Calu3 (cell line): ENCODE results near the gene SLC27A6. TPM values are rescaled to one million over a fixed set of nuclear protein-coding genes. Genes with fewer than 3 reads are reported as not detected.

ENCODE experiments used
- BruUV-seq: library from RNA; stranded (reverse); fragments of 400-500 nt; replicated peaks from 2 replicates; lab custom pipeline; 2021; lab: Mats Ljungman, UMichigan
- CTCF ChIA-PET: fragments of 300-600 bp; sonication (Branson Sonifier 250); formaldehyde crosslinking; loops from one replicate; lab custom pipeline; 2022; ENCODE audit warnings: antibody characterized with exemption; lab: Charles Lee
- DNase-seq: peaks from one replicate; pipeline ENCODE4 v3.0.0; 2022
- H3K27ac Mint-ChIP-seq: one replicate; pipeline ENCODE4 v1.8.0; 2022; ENCODE audit warnings: mixed read lengths; ENCODE audit not compliant: unreplicated experiment
- H3K27me3 Mint-ChIP-seq: one replicate; pipeline ENCODE4 v1.8.0; 2022; ENCODE audit warnings: mixed read lengths; ENCODE audit not compliant: unreplicated experiment
- H3K36me3 Mint-ChIP-seq: one replicate; pipeline ENCODE4 v1.8.0; 2022; ENCODE audit warnings: mild to moderate bottlenecking, moderate library complexity, mixed read lengths; ENCODE audit not compliant: insufficient read depth, unreplicated experiment
- H3K4me1 Mint-ChIP-seq: one replicate; pipeline ENCODE4 v1.8.0; 2022; ENCODE audit warnings: mild to moderate bottlenecking, low read depth, mixed read lengths; ENCODE audit not compliant: unreplicated experiment
- H3K4me3 Mint-ChIP-seq: one replicate; pipeline ENCODE4 v1.8.0; 2022; ENCODE audit warnings: mild to moderate bottlenecking, low read depth, moderate library complexity, mixed read lengths; ENCODE audit not compliant: unreplicated experiment
- H3K9me3 Mint-ChIP-seq: one replicate; pipeline ENCODE4 v1.8.0; 2022; ENCODE audit warnings: low read depth, mixed read lengths; ENCODE audit not compliant: unreplicated experiment
- intact Hi-C: fragments of 100-400 bp; cut with micrococcal nuclease; formaldehyde crosslinking; loops from one replicate; pipeline ENCODE4 v1.10.0; 2022; ENCODE audit not compliant: unreplicated experiment
- total RNA-seq: library from RNA; stranded (reverse); gene quantifications from 2 replicates; pipeline ENCODE4 v1.2.3, GENCODE V29; 2022
- TF ChIP-seq, protein P1 (sequence below): fragments of 200-600 bp; IDR thresholded peaks from one replicate; pipeline ENCODE4 v1.8.0; 2022; ENCODE audit warnings: antibody characterized with exemption; ENCODE audit not compliant: unreplicated experiment

SLC27A6 gene
- total RNA-seq, 1 experiment from 2014 or later: not detected

- DNase-seq: no peak
- intact Hi-C loops: no loop called here
- H3K27ac Mint-ChIP-seq: no peak overlapping the region
- H3K4me3 Mint-ChIP-seq: no peak overlapping the region
- BruUV-seq: no TSS peak
- H3K27me3 Mint-ChIP-seq: no peaks in the 10 kb centered on the region
- no peaks in the 10 kb centered on the region for H3K36me3 Mint-ChIP-seq
- H3K9me3 Mint-ChIP-seq: peaks cover 2% of the 10 kb centered on the region
- CTCF ChIA-PET: no interaction called here
- no peaks in the 10 kb centered on the region for H3K4me1 Mint-ChIP-seq
- TF ChIP-seq, protein P1, sequence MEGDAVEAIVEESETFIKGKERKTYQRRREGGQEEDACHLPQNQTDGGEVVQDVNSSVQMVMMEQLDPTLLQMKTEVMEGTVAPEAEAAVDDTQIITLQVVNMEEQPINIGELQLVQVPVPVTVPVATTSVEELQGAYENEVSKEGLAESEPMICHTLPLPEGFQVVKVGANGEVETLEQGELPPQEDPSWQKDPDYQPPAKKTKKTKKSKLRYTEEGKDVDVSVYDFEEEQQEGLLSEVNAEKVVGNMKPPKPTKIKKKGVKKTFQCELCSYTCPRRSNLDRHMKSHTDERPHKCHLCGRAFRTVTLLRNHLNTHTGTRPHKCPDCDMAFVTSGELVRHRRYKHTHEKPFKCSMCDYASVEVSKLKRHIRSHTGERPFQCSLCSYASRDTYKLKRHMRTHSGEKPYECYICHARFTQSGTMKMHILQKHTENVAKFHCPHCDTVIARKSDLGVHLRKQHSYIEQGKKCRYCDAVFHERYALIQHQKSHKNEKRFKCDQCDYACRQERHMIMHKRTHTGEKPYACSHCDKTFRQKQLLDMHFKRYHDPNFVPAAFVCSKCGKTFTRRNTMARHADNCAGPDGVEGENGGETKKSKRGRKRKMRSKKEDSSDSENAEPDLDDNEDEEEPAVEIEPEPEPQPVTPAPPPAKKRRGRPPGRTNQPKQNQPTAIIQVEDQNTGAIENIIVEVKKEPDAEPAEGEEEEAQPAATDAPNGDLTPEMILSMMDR: no peak
Observed at GRCh38 chr5:129078660-129079059, 113.4 kb downstream of the SLC27A6 start.

GRCh38 chr5:129079496-129079895 lies 114.2 kb downstream of the SLC27A6 start:
- no peak overlapping the region for H3K27ac Mint-ChIP-seq
- H3K9me3 Mint-ChIP-seq: peaks cover 2% of the 10 kb centered on the region
- no peak overlapping the region for H3K4me3 Mint-ChIP-seq
- TF ChIP-seq, protein P1: no peak
- no peaks in the 10 kb centered on the region for H3K27me3 Mint-ChIP-seq
- intact Hi-C loops: no loop called here
- BruUV-seq: no TSS peak
- CTCF ChIA-PET: no interaction called here
- DNase-seq: no peak
- no peaks in the 10 kb centered on the region for H3K4me1 Mint-ChIP-seq
- no peaks in the 10 kb centered on the region for H3K36me3 Mint-ChIP-seq

DNA sequence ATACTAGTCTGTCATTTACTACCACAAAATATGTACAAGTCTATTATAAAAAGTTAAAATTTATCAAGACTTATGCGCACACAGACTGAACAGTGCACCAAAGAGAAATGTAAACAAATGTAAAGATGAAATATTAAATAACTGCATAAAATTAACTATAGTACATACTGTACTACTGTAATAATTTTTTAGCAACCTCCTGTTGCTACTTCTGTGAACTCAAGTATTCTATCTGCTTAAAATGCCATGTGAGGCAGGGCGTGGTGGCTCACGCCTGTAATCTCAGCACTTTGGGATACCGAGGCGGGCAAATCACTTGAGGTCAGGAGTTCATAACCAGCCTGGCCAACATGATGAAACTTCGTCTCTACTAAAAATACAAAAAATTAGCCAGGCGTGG lies 115.5 kb downstream of the SLC27A6 start:
- Mint-ChIP-seq H3K4me1 (no peaks in the 10 kb centered on the region), H3K4me3 (no peak overlapping the region), H3K9me3 (peaks cover 2% of the 10 kb centered on the region), H3K27ac (no peak overlapping the region), H3K36me3 (no peaks in the 10 kb centered on the region), H3K27me3 (no peaks in the 10 kb centered on the region)
- BruUV-seq: no TSS peak
- CTCF ChIA-PET: no interaction called here
- intact Hi-C loops: no loop called here
- TF ChIP-seq, protein P1: no peak
- DNase-seq: no peak

DNA sequence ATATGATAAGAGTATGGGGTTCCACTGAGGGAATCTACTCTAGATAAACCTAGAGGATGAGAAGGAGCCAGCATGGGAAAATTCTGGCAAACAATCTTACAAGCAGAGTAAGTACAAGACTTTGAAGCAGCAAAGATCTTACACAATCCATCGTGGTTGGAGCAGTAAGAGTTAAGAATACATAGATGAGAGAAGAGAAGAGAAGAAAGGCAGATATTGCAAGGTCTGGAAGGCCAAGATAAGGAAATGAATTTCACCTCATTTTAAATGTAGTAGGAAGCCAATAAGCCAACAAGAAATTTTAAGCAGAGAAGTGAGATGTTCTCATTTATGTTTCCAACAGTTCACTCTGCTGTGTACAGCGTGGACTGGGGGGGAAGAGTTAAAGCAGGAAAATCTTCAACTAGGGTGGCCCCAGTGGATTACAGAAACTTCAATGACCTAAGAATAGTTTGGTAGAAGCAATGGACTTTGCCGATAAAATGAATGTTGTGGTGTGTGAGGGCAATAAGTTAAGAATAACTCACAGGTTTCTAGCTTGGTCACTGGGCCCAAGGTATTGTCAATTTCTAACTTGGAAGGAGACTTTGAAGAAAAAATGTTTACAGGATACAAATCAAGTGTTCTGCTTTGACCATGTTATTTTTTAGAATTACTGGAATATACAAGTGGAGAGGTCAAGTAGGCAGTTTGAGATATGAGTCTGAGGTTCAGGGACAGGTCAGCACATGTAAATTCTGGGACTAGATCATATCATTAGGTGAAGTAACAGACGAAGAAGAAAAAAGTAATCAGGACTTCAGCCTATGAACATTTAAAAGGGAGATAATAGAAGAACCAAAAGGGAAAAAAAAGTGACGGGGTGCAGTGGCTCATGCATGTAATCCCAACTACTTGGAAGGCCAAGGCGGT lies 117.2 kb downstream of the SLC27A6 start:
- Mint-ChIP-seq H3K4me1 (no peaks in the 10 kb centered on the region), H3K4me3 (no peak overlapping the region), H3K9me3 (peaks cover 2% of the 10 kb centered on the region), H3K27ac (no peak overlapping the region), H3K36me3 (no peaks in the 10 kb centered on the region), H3K27me3 (no peaks in the 10 kb centered on the region)
- BruUV-seq: no TSS peak
- CTCF ChIA-PET: no interaction called here
- DNase-seq: no peak
- intact Hi-C loops: no loop called here
- TF ChIP-seq, protein P1: no peak

Other genes with a start within 250 kb of the SLC27A6 start
- 30.8 and 32.6 TPM in 2 replicates for gene ISOC1, start 129.3 kb downstream of the SLC27A6 start, total RNA-seq